NOMO-1 (cell line): ENCODE measurements around the gene IGF1R.

Experiments used
- DNase-seq, 2 experiments: peaks; one replicate each; lab custom pipeline; 2025; ENCODE audit not compliant: unreplicated experiment in 2 of 2; lab: John Stamatoyannopoulos, UW

Gene IGF1R

GRCh38 chr15:98723195-98723594 is 74.9 kb downstream of the IGF1R start:
- DNase-seq: no peak

GRCh38 chr15:98724048-98724447 is 75.7 kb downstream of the IGF1R start:
- no peak for DNase-seq

- no peak for DNase-seq
Measured at GRCh38 chr15:98724494-98724893, 76.2 kb downstream of the IGF1R start.

DNA sequence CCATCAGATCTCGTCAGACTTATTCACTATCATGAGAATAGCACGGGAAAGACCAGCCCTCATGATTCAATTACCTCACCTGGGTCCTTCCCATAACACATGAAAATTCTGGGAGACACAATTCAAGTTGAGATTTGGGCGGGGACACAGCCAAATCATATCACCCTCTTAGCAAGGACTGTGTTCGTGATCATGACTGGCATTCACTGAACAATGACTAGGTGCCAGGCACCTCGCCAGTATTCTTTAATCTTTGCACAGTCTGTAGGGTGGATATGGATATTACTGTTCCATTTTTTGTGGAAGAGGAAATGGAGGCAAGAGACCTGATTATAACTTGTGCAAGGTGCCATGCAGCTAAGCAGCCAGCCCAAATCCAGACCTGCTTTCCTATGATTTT is 77.5 kb downstream of the IGF1R start:
- no peak for DNase-seq

DNA sequence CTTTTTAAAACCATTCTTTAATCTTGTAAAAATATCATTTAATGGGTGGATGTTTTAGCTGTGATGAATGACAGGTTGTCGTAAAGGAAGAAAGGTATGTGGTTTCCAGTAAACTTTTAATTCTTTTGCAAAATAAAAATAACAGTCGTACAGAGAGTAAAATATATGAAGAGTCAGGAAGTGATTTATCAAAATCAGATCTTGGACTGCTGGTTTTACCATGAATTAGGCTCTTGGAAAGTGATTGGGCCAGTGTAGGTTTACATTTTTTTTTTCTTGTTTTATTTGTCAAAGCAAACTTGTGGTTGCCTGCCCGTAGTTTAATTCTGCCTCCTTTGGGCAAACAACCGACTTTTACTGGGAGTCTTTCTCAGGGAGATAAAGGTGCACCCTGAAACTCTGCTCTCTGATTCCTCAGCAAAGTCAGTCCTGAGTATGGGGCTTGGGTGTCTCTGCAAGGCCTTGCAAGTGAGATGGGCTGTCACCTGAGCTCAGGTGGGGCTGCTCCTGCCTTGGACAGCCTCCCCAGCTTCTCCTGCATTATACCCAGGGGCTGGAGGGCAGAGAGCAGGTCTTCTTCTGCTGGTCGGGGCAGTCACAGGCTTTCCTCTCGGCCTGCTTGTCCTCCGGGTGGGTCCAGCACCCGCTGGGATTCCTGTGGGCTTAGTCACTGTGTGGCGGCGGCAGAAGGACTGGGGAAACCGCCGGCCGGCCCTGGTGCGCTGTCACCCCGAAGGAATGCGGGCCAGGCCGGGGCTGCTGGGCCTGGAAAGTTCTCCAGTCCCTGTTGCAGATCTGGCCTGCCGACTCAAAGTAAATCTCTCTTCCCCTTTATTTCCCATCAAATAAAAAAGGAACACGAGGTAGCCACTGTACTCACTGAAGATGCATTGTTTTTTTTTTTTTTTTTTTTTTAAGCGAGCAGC is 79.0 kb downstream of the IGF1R start:
- no peak for DNase-seq

DNA sequence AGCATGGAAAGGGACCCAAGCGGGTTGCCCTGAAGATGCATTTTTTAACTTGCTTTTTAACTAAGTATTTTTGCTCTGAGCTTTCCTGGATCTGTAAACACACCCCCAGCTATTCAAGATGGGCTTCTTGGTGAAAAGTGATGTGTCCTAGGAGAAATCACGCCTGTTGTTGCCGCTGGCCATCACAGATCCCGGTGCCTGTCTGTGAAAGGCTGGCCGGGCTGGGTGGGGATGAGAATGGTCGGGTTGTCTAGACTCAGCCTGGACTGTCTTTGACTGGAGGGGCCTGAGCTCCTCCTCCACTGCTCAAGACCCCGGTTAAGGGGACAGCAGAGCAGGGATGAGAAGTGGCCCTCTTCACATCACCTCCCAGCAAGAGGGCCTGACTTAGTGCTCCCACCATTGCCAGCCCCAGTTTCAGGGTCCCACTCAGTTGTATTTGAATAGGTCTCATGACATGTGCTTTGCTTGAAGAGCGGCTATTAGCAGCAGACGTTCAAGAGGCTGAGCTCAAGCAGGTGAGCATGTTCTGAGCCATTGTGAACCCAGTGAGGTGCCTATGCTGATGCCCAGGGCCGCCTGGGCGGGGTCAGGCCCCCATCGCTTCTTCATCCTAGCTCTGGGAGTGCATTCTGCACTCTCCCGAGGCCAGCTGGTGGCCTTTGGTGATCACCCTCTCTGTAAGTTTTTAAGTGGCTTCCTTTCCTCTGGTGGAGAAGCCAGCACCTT is 79.9 kb downstream of the IGF1R start:
- no peak for DNase-seq

DNA sequence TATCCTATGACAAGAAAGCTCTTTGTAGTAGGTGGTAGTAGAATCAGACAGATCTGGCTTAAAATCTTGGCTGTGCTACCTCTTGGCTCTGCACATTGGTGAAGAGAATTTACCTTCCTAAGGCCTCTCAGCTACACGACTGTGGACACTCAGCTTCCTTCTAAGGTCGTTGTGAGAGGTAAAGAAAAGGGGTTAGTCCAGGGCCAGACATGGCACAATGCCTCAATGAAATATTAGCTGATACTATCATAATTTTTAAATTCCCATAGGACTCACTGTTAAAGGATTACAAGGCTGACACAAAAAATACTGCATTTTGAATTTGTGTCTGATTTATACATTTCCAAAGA is 80.4 kb downstream of the IGF1R start:
- no peak for DNase-seq

DNA sequence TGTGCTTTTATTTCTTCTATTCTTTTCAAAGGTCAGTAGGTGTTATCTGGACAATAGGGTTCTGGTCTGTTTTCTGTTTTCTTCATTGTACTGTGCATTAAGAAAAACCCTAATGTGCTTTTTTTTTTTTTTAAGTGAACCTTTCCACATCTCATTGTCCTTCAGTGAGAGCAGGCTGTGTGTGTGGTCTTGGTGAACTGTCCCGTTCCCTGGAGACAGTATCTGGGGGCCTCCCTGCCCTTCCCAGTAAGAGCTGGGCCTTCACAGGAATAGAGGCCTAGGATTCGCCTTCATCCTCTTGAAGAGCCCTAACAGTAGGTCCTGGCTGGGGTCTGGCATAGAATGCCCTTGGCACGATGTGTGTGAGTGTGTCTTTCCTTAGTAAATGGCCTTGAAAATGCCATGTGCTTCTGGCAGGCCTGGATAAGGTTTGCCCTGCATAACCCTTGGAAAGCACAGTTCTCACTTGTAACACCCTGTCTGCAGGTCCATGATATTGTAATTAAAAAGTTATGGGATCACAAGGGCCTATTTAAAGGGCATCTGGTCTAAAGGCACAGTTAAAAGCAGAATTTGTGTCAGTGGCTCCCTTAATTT is 81.2 kb downstream of the IGF1R start:
- no peak for DNase-seq

GRCh38 chr15:98730860-98731711 is 82.7 kb downstream of the IGF1R start:
- DNase-seq: no peak

- DNase-seq: no peak
Measured at GRCh38 chr15:98731712-98732450, 83.5 kb downstream of the IGF1R start.

- DNase-seq: no peak
Measured at GRCh38 chr15:98733098-98733497, 84.8 kb downstream of the IGF1R start.

DNA sequence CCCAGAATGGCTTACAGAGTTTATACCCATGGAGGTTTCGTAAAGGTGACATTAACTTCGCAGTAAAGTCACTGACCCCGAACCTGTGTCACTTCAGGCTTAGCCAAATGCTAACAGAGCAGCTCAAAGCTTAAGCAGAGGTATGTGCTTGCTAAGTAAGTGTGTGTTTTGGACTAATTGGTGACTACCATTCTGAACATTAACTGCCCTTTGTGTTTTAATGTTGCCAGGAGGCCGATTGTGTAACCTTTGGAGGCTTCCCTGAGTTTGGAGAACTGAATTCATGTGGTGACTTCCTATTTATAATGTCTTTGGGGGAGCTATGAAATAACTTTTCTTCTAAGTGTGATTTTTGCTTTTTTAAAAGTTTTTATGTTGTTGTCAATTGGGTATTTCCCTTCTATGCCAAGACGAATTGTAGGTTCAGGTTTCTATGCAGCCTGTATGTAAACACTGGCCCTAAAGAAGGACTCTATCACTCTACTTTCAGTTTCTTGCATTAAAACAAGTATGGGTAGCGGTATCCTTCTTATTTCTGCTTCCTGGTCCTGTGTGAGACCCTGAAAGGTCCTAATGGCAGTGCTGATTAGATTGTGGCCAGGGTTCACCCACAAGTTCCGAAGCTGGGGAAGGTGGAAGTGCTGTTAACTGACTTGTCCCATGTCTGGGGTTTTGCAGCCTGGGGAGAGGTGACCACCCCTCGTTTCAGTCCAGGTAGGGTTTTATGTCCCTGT is 86.3 kb downstream of the IGF1R start:
- DNase-seq: peak; percentile 58 to 67

- no peak for DNase-seq
Measured at GRCh38 chr15:98735304-98735703, 87.0 kb downstream of the IGF1R start.

DNA sequence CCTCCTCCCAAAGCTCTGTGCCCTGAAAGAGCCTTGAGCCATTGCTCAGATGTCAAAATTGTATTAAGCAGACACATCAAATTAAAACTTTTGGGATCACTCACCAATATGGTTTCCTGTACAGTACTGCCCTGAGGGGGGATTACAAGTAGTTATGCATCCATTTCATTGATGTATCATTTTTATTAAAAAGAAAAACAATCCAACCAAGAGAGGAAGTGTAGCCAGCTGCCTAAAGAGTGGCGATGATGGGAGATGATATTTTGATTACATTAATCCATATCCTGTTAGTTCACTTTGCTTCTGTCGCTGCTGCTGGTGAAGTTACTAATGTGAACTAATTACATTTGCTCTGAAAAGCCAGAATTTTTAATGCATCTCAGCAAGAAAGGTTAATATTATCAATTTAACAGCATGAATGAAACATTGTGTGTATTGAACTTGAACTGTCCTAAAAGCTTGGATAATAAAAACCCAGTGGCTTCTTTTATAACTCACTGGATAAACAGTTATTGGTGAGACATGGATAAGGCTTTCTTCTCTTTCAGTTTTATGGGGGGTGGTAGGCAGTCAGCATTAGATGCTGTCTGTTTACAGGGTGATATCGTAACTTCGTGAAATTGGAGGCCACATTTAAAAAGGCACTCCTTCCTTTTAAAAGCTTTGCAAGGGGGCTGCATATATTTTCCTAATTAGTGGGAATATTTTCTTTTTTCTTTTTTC is 87.7 kb downstream of the IGF1R start:
- no peak for DNase-seq

GRCh38 chr15:98737159-98737558 is 88.8 kb downstream of the IGF1R start:
- no peak for DNase-seq

- DNase-seq: no peak
Measured at GRCh38 chr15:98737721-98738120, 89.4 kb downstream of the IGF1R start.

GRCh38 chr15:98738689-98739401 is 90.5 kb downstream of the IGF1R start:
- DNase-seq: no peak

GRCh38 chr15:98740295-98740694 is 92.0 kb downstream of the IGF1R start:
- no peak for DNase-seq
